IMR-90 (cell line): Measurements from ENCODE around the gene INPP5D. TPM values are rescaled to one million over a fixed set of nuclear protein-coding genes. Genes with fewer than 3 reads are reported as not detected.

ENCODE experiments used
- ATAC-seq: fragments of 200-7000 bp; cut with Tn5 transposase; 2 replicates; pipeline ENCODE4 v1.9.1; 2020; ENCODE audit warnings: low read depth, mild to moderate bottlenecking, moderate library complexity
- BruUV-seq: library from RNA; stranded (reverse); fragments of 400-500 nt; replicated peaks from 2 replicates; lab custom pipeline; 2021; lab: Mats Ljungman, UMichigan
- CTCF ChIA-PET: fragments of 300-600 bp; formaldehyde crosslinking; extraction: SDS; loops from one replicate; lab custom pipeline; 2021; ENCODE audit warnings: antibody characterized with exemption; lab: Yijun Ruan, JAX
- POLR2A ChIA-PET: fragments of 300-600 bp; sonication (Branson Sonifier 250); formaldehyde crosslinking; loops from one replicate; lab custom pipeline; 2022; ENCODE audit warnings: antibody characterized with exemption; ENCODE audit not compliant: unreplicated experiment; lab: Charles Lee
- DNase-seq: peaks from one replicate; pipeline ENCODE4 v3.0.0; 2013
- H2AFZ ChIP-seq: replicated peaks from 2 replicates; pipeline ENCODE3; 2013; ENCODE audit warnings: low read length, mild to moderate bottlenecking; ENCODE audit not compliant: poor library complexity
- H2AK5ac ChIP-seq: 2 replicates; pipeline ENCODE4 v1.6.1; 2013; ENCODE audit warnings: low read depth, low read length, inconsistent platforms
- H2AK9ac ChIP-seq: replicated peaks from 2 replicates; pipeline ENCODE3; 2013; ENCODE audit warnings: mild to moderate bottlenecking, low read depth, low read length, moderate library complexity; ENCODE audit not compliant: poor library complexity
- H2BK120ac ChIP-seq: 2 replicates; pipeline ENCODE4 v1.6.1; 2013; ENCODE audit warnings: low read depth, low read length, inconsistent platforms
- H2BK15ac ChIP-seq: 3 replicates; pipeline ENCODE4 v1.6.1; 2013; ENCODE audit warnings: low read depth, low read length, inconsistent platforms
- H2BK20ac ChIP-seq: 2 replicates; pipeline ENCODE4 v1.6.1; 2013; ENCODE audit warnings: low read depth, mild to moderate bottlenecking, inconsistent platforms, low read length, moderate library complexity
- H2BK5ac ChIP-seq: 2 replicates; pipeline ENCODE4 v1.6.1; 2013; ENCODE audit warnings: mild to moderate bottlenecking, low read depth, low read length, inconsistent platforms; ENCODE audit not compliant: poor library complexity, severe bottlenecking
- H3K14ac ChIP-seq: replicated peaks from 2 replicates; pipeline ENCODE4 v1.6.1; 2013; ENCODE audit warnings: low read depth, low read length, inconsistent platforms
- H3K18ac ChIP-seq: 2 replicates; pipeline ENCODE4 v1.6.1; 2013; ENCODE audit warnings: low read depth, low read length, control low read depth
- H3K23ac ChIP-seq: 2 replicates; pipeline ENCODE4 v1.6.1; 2013; ENCODE audit warnings: low read depth, low read length, inconsistent platforms
- H3K27ac ChIP-seq: 2 replicates; pipeline ENCODE4 v1.5.1; 2013; ENCODE audit warnings: mild to moderate bottlenecking, control low read depth, low read length; ENCODE audit not compliant: insufficient read depth
- H3K27me3 ChIP-seq: 2 replicates; pipeline ENCODE4 v1.6.1; 2013; ENCODE audit warnings: low read length; ENCODE audit not compliant: control insufficient read depth, insufficient read depth
- H3K36me3 ChIP-seq: 2 replicates; pipeline ENCODE4 v1.6.1; 2013; ENCODE audit warnings: low read length, mixed read lengths; ENCODE audit not compliant: control insufficient read depth, insufficient read depth
- H3K4ac ChIP-seq: 2 replicates; pipeline ENCODE4 v1.6.1; 2013; ENCODE audit warnings: low read depth, low read length, inconsistent platforms
- H3K4me1 ChIP-seq: 2 replicates; pipeline ENCODE4 v1.6.1; 2013; ENCODE audit warnings: low read length, mixed read lengths; ENCODE audit not compliant: control insufficient read depth, insufficient read depth
- H3K4me2 ChIP-seq: 2 replicates; pipeline ENCODE4 v1.6.1; 2013; ENCODE audit warnings: low read depth, mild to moderate bottlenecking, control low read depth, low read length, moderate library complexity
- H3K4me3 ChIP-seq: 2 replicates; pipeline ENCODE4 v1.5.1; 2013; ENCODE audit warnings: low read depth, mild to moderate bottlenecking, control low read depth, low read length, moderate library complexity; ENCODE audit not compliant: insufficient read depth
- H3K56ac ChIP-seq: 2 replicates; pipeline ENCODE4 v1.6.1; 2013; ENCODE audit warnings: low read length, inconsistent platforms; ENCODE audit not compliant: insufficient read depth; ENCODE audit errors: extremely low read depth
- H3K79me1 ChIP-seq, 2 experiments: 2 replicates each; pipeline ENCODE4 v1.6.1; 2013; ENCODE audit warnings: low read length in 2 of 2, inconsistent platforms in 1 of 2, low read depth in 1 of 2
- H3K9ac ChIP-seq: 2 replicates; pipeline ENCODE4 v1.6.1; 2013; ENCODE audit warnings: low read depth, low read length, control low read depth
- H3K9me1 ChIP-seq: 2 replicates; pipeline ENCODE4 v1.6.1; 2013; ENCODE audit warnings: low read length, inconsistent platforms; ENCODE audit not compliant: insufficient read depth
- H3K9me3 ChIP-seq: 2 replicates; pipeline ENCODE4 v1.6.1; 2013; ENCODE audit warnings: low read length; ENCODE audit not compliant: control insufficient read depth, insufficient read depth
- H4K20me1 ChIP-seq: 2 replicates; pipeline ENCODE4 v1.6.1; 2013; ENCODE audit warnings: low read length, inconsistent platforms; ENCODE audit not compliant: insufficient read depth
- H4K5ac ChIP-seq: 2 replicates; pipeline ENCODE4 v1.6.1; 2013; ENCODE audit warnings: mild to moderate bottlenecking, low read depth, low read length, control low read depth
- H4K8ac ChIP-seq, 2 experiments: 2 replicates each; pipeline ENCODE4 v1.6.1; 2013; ENCODE audit warnings: low read depth in 2 of 2, low read length in 2 of 2, control low read depth in 1 of 2, inconsistent platforms in 1 of 2
- H4K91ac ChIP-seq: 2 replicates; pipeline ENCODE4 v1.6.1; 2013; ENCODE audit warnings: low read depth, low read length, inconsistent platforms; ENCODE audit not compliant: insufficient read depth
- BHLHE40 ChIP-seq: fragments of 150-350 bp; IDR thresholded peaks from 2 replicates; pipeline ENCODE4 v1.6.1; 2016; ENCODE audit warnings: mild to moderate bottlenecking, low read depth, low read length
- FOS ChIP-seq: fragments of 150-350 bp; IDR thresholded peaks from 2 replicates; pipeline ENCODE4 v1.6.1; 2016; ENCODE audit warnings: low read depth, low read length
- MAZ ChIP-seq: IDR thresholded peaks from 2 replicates; pipeline ENCODE4 v1.6.1; 2012; ENCODE audit warnings: low read depth, mild to moderate bottlenecking, low read length, improper control_type of control experiment, moderate library complexity, borderline replicate concordance
- POLR2A ChIP-seq: IDR thresholded peaks from 2 replicates; pipeline ENCODE4 v1.6.1; 2012; ENCODE audit warnings: mild to moderate bottlenecking, low read depth, low read length
- RAD21 ChIP-seq: IDR thresholded peaks from 2 replicates; pipeline ENCODE4 v1.6.1; 2012; ENCODE audit warnings: low read length, improper control_type of control experiment
- RCOR1 ChIP-seq: IDR thresholded peaks from 2 replicates; pipeline ENCODE4 v1.6.1; 2012; ENCODE audit warnings: mild to moderate bottlenecking, low read length, improper control_type of control experiment; ENCODE audit not compliant: insufficient replicate concordance
- RFX5 ChIP-seq: IDR thresholded peaks from 2 replicates; pipeline ENCODE4 v1.8.0; 2012; ENCODE audit warnings: low read depth, mild to moderate bottlenecking, low read length, moderate library complexity
- SMC3 ChIP-seq: fragments of 150-350 bp; IDR thresholded peaks from 2 replicates; pipeline ENCODE4 v1.6.1; 2016; ENCODE audit warnings: low read depth, mild to moderate bottlenecking, antibody characterized with exemption, low read length, moderate library complexity
- WGBS, 2 experiments: methylation state at CpG; one replicate each; pipeline versions ENCODE4 v1.1.5 to v1.1.7; 2013; ENCODE audit warnings: missing lambda C conversion rate in 2 of 2; ENCODE audit not compliant: insufficient read length in 1 of 2; ENCODE audit errors: extremely low coverage in 2 of 2; 5-methylcytosine and 5-hydroxymethylcytosine counted together
- dilution Hi-C: fragments of 300-500 bp; cut with HindIII; formaldehyde crosslinking; loops from one replicate; pipeline ENCODE4 v1.14.3; 2018; ENCODE audit warnings: low sequenced_read_pairs; ENCODE audit not compliant: unreplicated experiment
- in situ Hi-C: fragments of 300-500 bp; cut with MboI; formaldehyde crosslinking; loops from 3 replicates; pipeline ENCODE4 v1.14.3; 2019; ENCODE audit warnings: low sequenced_read_pairs, inconsistent platforms, mixed read lengths
- intact Hi-C: fragments of 100-400 bp; cut with micrococcal nuclease; formaldehyde crosslinking; loops from 2 replicates; pipeline ENCODE4 v1.10.0; 2022
- polyA plus RNA-seq, 3 experiments: library from polyadenylated mRNA; depleted of rRNA; stranded (reverse); fragments of >200 nt; gene quantifications; 2 replicates each; pipeline ENCODE4 v1.2.3, GENCODE V29; 2012; ENCODE audit warnings: low replicate concordance in 1 of 3
- total RNA-seq: library from RNA; depleted of rRNA; stranded (reverse); fragments of >200 nt; gene quantifications from 2 replicates; pipeline ENCODE4 v1.2.3, GENCODE V29; 2012
- TF ChIP-seq, protein P1 (sequence below): conservative IDR thresholded peaks from 2 replicates; pipeline ENCODE4 v1.5.1; 2012; ENCODE audit warnings: mild to moderate bottlenecking, low read depth, low read length, improper control_type of control experiment

INPP5D gene
- total and polyA plus RNA-seq, 2 of the 4 experiments (the other 2 are of a cell fraction) = 0.18 to 0.29 TPM

DNA sequence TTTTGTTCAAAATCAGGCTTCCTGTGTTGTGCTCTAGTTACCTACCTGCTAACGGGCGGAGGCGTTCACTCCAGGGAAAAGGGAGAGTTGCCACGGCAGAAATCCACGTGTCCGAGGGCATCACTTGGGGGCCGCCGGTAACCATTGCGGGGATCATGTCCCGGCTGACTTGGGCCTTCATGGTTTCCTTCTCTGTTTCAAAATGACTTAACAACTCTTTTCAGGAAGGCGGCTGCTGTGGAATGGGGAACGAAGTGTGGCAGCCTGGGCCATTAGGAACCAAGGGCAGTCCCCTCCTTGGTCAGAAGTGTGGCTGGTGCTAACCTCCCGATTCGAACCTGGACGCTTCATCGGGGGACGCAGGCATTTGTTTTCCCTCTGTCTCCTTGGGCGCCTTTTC lies 56.8 kb downstream of the INPP5D start:
- intact Hi-C loops (no loop called here), in situ Hi-C loops (no loop called here), dilution Hi-C loops (no loop called here)
- H3K4ac ChIP-seq = no peak overlapping the region
- DNase-seq (no peak), ATAC-seq (no peak)
- H3K56ac ChIP-seq = no peak overlapping the region
- H3K9me3 ChIP-seq = no peaks in the 10 kb centered on the region
- no peaks in the 10 kb centered on the region for H3K79me1 ChIP-seq
- H2AFZ ChIP-seq = no peak overlapping the region
- H3K18ac ChIP-seq = no peak overlapping the region
- no peak for TF ChIP-seq RCOR1
- TF ChIP-seq, protein P1, sequence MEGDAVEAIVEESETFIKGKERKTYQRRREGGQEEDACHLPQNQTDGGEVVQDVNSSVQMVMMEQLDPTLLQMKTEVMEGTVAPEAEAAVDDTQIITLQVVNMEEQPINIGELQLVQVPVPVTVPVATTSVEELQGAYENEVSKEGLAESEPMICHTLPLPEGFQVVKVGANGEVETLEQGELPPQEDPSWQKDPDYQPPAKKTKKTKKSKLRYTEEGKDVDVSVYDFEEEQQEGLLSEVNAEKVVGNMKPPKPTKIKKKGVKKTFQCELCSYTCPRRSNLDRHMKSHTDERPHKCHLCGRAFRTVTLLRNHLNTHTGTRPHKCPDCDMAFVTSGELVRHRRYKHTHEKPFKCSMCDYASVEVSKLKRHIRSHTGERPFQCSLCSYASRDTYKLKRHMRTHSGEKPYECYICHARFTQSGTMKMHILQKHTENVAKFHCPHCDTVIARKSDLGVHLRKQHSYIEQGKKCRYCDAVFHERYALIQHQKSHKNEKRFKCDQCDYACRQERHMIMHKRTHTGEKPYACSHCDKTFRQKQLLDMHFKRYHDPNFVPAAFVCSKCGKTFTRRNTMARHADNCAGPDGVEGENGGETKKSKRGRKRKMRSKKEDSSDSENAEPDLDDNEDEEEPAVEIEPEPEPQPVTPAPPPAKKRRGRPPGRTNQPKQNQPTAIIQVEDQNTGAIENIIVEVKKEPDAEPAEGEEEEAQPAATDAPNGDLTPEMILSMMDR = no peak
- TF ChIP-seq BHLHE40 = no peak
- TF ChIP-seq RAD21 = no peak
- no peak for TF ChIP-seq MAZ
- TF ChIP-seq POLR2A = no peak
- TF ChIP-seq RFX5 = no peak
- TF ChIP-seq SMC3 = no peak
- no peak for TF ChIP-seq FOS
- no peak overlapping the region for H3K4me2 ChIP-seq
- H3K27ac ChIP-seq = no peak overlapping the region
- H2BK120ac ChIP-seq = no peak overlapping the region
- no peak overlapping the region for H4K91ac ChIP-seq
- ChIA-PET POLR2A (no interaction called here), CTCF (no interaction called here)
- no peak overlapping the region for H3K14ac ChIP-seq
- WGBS, 2 experiments = 84% methylated on average over 6 of the region's 18 CpGs; no CpG with 5 or more reads in 1 of the 2 experiments
- no peak overlapping the region for H3K9ac ChIP-seq
- no peaks in the 10 kb centered on the region for H3K9me1 ChIP-seq
- no peak overlapping the region for H3K23ac ChIP-seq
- no TSS peak for BruUV-seq
- no peaks in the 10 kb centered on the region for H4K20me1 ChIP-seq
- H2BK5ac ChIP-seq = no peak overlapping the region
- H2BK20ac ChIP-seq = no peak overlapping the region
- no peaks in the 10 kb centered on the region for H3K4me1 ChIP-seq
- no peak overlapping the region for H2AK9ac ChIP-seq
- H3K4me3 ChIP-seq = no peak overlapping the region
- H4K5ac ChIP-seq = no peak overlapping the region
- no peak overlapping the region for H4K8ac ChIP-seq
- H2BK15ac ChIP-seq = no peak overlapping the region
- no peaks in the 10 kb centered on the region for H3K36me3 ChIP-seq
- H3K27me3 ChIP-seq = peaks cover 5% of the 10 kb centered on the region; the same call in 1 of the 2 replicates
- H2AK5ac ChIP-seq = no peak overlapping the region
